Naive thymus-derived CD8-positive, alpha-beta T cell (primary cell): ENCODE results near the gene CLASP1. TPM values are rescaled to one million over a fixed set of nuclear protein-coding genes. Genes with fewer than 3 reads are reported as not detected.

Experiments used
- ATAC-seq, 2 donors: fragments of 150-1000 bp; cut with Tn5 transposase in 1 of 2; sonication (Bioruptor Pico), chemical (Tn5 transposase) in 1 of 2; 1 replicate in 1 of 2; 2 replicates in 1 of 2; pipeline ENCODE4 v1.10.0; 2021; ENCODE audit warnings: mild to moderate bottlenecking in 2 of 2, moderate library complexity in 2 of 2
- POLR2A ChIA-PET: fragments of 350-600 bp; sonication (Branson Sonifier 250); formaldehyde crosslinking; loops from one replicate; lab custom pipeline; 2021; ENCODE audit warnings: antibody characterized with exemption; lab: Charles Lee
- DNase-seq, 10 donors: peaks; one replicate each; pipeline versions ENCODE4 v3.0.0 to v3.0.0-alpha.2; 2020 to 2022
- H3K27ac Mint-ChIP-seq, 10 donors: one replicate each; pipeline ENCODE4 v1.8.0; 2020 to 2022; ENCODE audit warnings: mild to moderate bottlenecking in 10 of 10, mixed read lengths in 10 of 10, moderate library complexity in 4 of 10, inconsistent platforms in 1 of 10
- H3K27me3 Mint-ChIP-seq, 5 donors: one replicate each; pipeline ENCODE4 v1.8.0; 2021 to 2022; ENCODE audit warnings: mixed read lengths in 5 of 5
- H3K36me3 Mint-ChIP-seq, 3 donors: one replicate each; pipeline ENCODE4 v1.8.0; 2020 to 2022; ENCODE audit warnings: mixed read lengths in 3 of 3, mild to moderate bottlenecking in 2 of 3, inconsistent platforms in 1 of 3
- H3K4me1 Mint-ChIP-seq, 4 donors: one replicate each; pipeline ENCODE4 v1.8.0; 2021 to 2022; ENCODE audit warnings: mixed read lengths in 4 of 4
- H3K4me3 Mint-ChIP-seq, 10 donors: one replicate each; pipeline ENCODE4 v1.8.0; 2020 to 2022; ENCODE audit warnings: mild to moderate bottlenecking in 10 of 10, mixed read lengths in 10 of 10, moderate library complexity in 6 of 10, inconsistent platforms in 1 of 10
- H3K9me3 Mint-ChIP-seq, 9 donors: one replicate each; pipeline ENCODE4 v1.8.0; 2020 to 2022; ENCODE audit warnings: mixed read lengths in 9 of 9, mild to moderate bottlenecking in 3 of 9, inconsistent platforms in 1 of 9, moderate library complexity in 1 of 9
- polyA plus RNA-seq, 3 donors: library from polyadenylated mRNA; unstranded; fragments of 300-500 nt; fragmentation: Illumina TruSeq; gene quantifications; one replicate each; pipeline ENCODE4 v1.2.3, GENCODE V29; 2021
- total RNA-seq, 8 experiments: library from RNA in 2 of 8; stranded (reverse) in 2 of 8; gene quantifications; one replicate each; pipeline ENCODE4 v1.2.3 and lab custom pipeline; 2021 to 2026

Gene CLASP1
- total and polyA plus RNA-seq, 5 experiments from 2014 or later: 10.8 to 73.5 (median 15.2) TPM

- ATAC-seq: no peak
- Mint-ChIP-seq H3K36me3 (peaks cover 0 to 31% (median 3%) of the 10 kb centered on the region in 3 donors), H3K4me3 (no peak overlapping the region), H3K9me3 (no peaks in the 10 kb centered on the region), H3K4me1 (peaks cover 16 to 41% (median 28%) of the 10 kb centered on the region in 4 donors), H3K27ac (peak overlapping the region in 2 of 10 donors; percentile 30 to 32), H3K27me3 (no peaks in the 10 kb centered on the region)
- no peak for DNase-seq
- POLR2A ChIA-PET: interaction anchor here (0.6 kb wide), 1 partner anchor 11 kb away, joined by 5 read pairs; no protein-coding TSS in a partner anchor
Observed at GRCh38 chr2:121588357-121588756, 60.9 kb downstream of the CLASP1 start.

- peak overlapping the region in 1 of 10 donors; percentile 19 for H3K27ac Mint-ChIP-seq
- DNase-seq (no peak), ATAC-seq (no peak)
- no peak overlapping the region for H3K4me3 Mint-ChIP-seq
- POLR2A ChIA-PET: no interaction called here
- peaks cover 0 to 35% (median 3%) of the 10 kb centered on the region in 3 donors for H3K36me3 Mint-ChIP-seq
- no peaks in the 10 kb centered on the region for H3K9me3 Mint-ChIP-seq
- no peaks in the 10 kb centered on the region for H3K27me3 Mint-ChIP-seq
- H3K4me1 Mint-ChIP-seq: peaks cover 22 to 44% (median 33%) of the 10 kb centered on the region in 4 donors
Observed at GRCh38 chr2:121587131-121587530, 62.1 kb downstream of the CLASP1 start.

- no peaks in the 10 kb centered on the region for H3K27me3 Mint-ChIP-seq
- peaks cover 16 to 44% (median 29%) of the 10 kb centered on the region in 4 donors for H3K4me1 Mint-ChIP-seq
- POLR2A ChIA-PET: no interaction called here
- no peaks in the 10 kb centered on the region for H3K9me3 Mint-ChIP-seq
- peaks cover 0 to 28% (median 3%) of the 10 kb centered on the region in 3 donors for H3K36me3 Mint-ChIP-seq
- no peak for ATAC-seq
- DNase-seq: no peak
- peak overlapping the region in 1 of 10 donors; percentile 37 for H3K27ac Mint-ChIP-seq
- no peak overlapping the region for H3K4me3 Mint-ChIP-seq
Observed at GRCh38 chr2:121584741-121585140, 64.5 kb downstream of the CLASP1 start.

- POLR2A ChIA-PET: no interaction called here
- H3K27ac Mint-ChIP-seq: no peak overlapping the region
- H3K4me1 Mint-ChIP-seq: peaks cover 23 to 49% (median 36%) of the 10 kb centered on the region in 4 donors
- H3K9me3 Mint-ChIP-seq: no peaks in the 10 kb centered on the region
- H3K36me3 Mint-ChIP-seq: peaks cover 0 to 17% (median 2%) of the 10 kb centered on the region in 3 donors
- ATAC-seq (no peak), DNase-seq (no peak)
- no peaks in the 10 kb centered on the region for H3K27me3 Mint-ChIP-seq
- no peak overlapping the region for H3K4me3 Mint-ChIP-seq
Observed at GRCh38 chr2:121583555-121583954, 65.7 kb downstream of the CLASP1 start.

GRCh38 chr2:121582272-121582671 is 67.0 kb downstream of the CLASP1 start:
- Mint-ChIP-seq H3K4me3 (no peak overlapping the region), H3K9me3 (no peaks in the 10 kb centered on the region), H3K36me3 (peaks cover 0 to 13% (median 2%) of the 10 kb centered on the region in 3 donors), H3K27ac (peak overlapping the region in 3 of 10 donors; percentile 17 to 77 (median 31)), H3K4me1 (peaks cover 24 to 54% (median 42%) of the 10 kb centered on the region in 4 donors), H3K27me3 (no peaks in the 10 kb centered on the region)
- ATAC-seq: no peak
- no peak for DNase-seq
- POLR2A ChIA-PET: no interaction called here

- POLR2A ChIA-PET: interaction anchor here (0.6 kb wide), 1 partner anchor 147 kb away, joined by 3 read pairs; no protein-coding TSS in a partner anchor
- Mint-ChIP-seq H3K36me3 (peaks cover 0 to 9% (median 0%) of the 10 kb centered on the region in 3 donors), H3K4me3 (no peak overlapping the region), H3K27ac (peak overlapping the region in 3 of 10 donors; percentile 2 to 74 (median 13)), H3K9me3 (no peaks in the 10 kb centered on the region), H3K4me1 (peaks cover 21 to 57% (median 43%) of the 10 kb centered on the region in 4 donors), H3K27me3 (no peaks in the 10 kb centered on the region)
- no peak for DNase-seq
- no peak for ATAC-seq
Observed at GRCh38 chr2:121579309-121579708, 70.0 kb downstream of the CLASP1 start.

- Mint-ChIP-seq H3K36me3 (peaks cover 0 to 10% (median 0%) of the 10 kb centered on the region in 3 donors), H3K4me1 (peaks cover 19 to 48% (median 39%) of the 10 kb centered on the region in 4 donors), H3K4me3 (no peak overlapping the region), H3K27ac (peak overlapping the region in 2 of 10 donors; percentile 6 to 24), H3K27me3 (no peaks in the 10 kb centered on the region), H3K9me3 (no peaks in the 10 kb centered on the region)
- ATAC-seq (no peak), DNase-seq (no peak)
- POLR2A ChIA-PET: no interaction called here
Observed at GRCh38 chr2:121577381-121577780, 71.9 kb downstream of the CLASP1 start.

GRCh38 chr2:121576263-121576662 is 73.0 kb downstream of the CLASP1 start:
- peaks cover 0 to 11% (median 0%) of the 10 kb centered on the region in 3 donors for H3K36me3 Mint-ChIP-seq
- peaks cover 13 to 42% (median 34%) of the 10 kb centered on the region in 4 donors for H3K4me1 Mint-ChIP-seq
- DNase-seq: no peak
- no peaks in the 10 kb centered on the region for H3K27me3 Mint-ChIP-seq
- POLR2A ChIA-PET: no interaction called here
- H3K9me3 Mint-ChIP-seq: no peaks in the 10 kb centered on the region
- H3K4me3 Mint-ChIP-seq: no peak overlapping the region
- ATAC-seq: no peak
- peak overlapping the region in 1 of 10 donors; percentile 24 for H3K27ac Mint-ChIP-seq

- POLR2A ChIA-PET: interaction anchor here (0.6 kb wide), 1 partner anchor 18 kb away, joined by 3 read pairs; no protein-coding TSS in a partner anchor
Observed at GRCh38 chr2:121575800-121576199, 73.5 kb downstream of the CLASP1 start.

GRCh38 chr2:121570667-121571055 is 78.6 kb downstream of the CLASP1 start:
- POLR2A ChIA-PET: no interaction called here
- DNase-seq (no peak), ATAC-seq (no peak)
- H3K4me1 Mint-ChIP-seq: peaks cover 17 to 49% (median 34%) of the 10 kb centered on the region in 4 donors
- no peak overlapping the region for H3K4me3 Mint-ChIP-seq
- H3K27me3 Mint-ChIP-seq: no peaks in the 10 kb centered on the region
- H3K27ac Mint-ChIP-seq: no peak overlapping the region
- H3K36me3 Mint-ChIP-seq: peaks cover 0 to 23% (median 8%) of the 10 kb centered on the region in 3 donors
- H3K9me3 Mint-ChIP-seq: no peaks in the 10 kb centered on the region

More at GRCh38 chr2:121575800-121576199, 73.5 kb downstream of the CLASP1 start:
- H3K27ac Mint-ChIP-seq: peak overlapping the region in 1 of 10 donors; percentile 24
- H3K4me3 Mint-ChIP-seq: no peak overlapping the region
- DNase-seq: no peak
- H3K36me3 Mint-ChIP-seq: peaks cover 0 to 13% (median 0%) of the 10 kb centered on the region in 3 donors
- H3K9me3 Mint-ChIP-seq: no peaks in the 10 kb centered on the region
- peaks cover 13 to 40% (median 32%) of the 10 kb centered on the region in 4 donors for H3K4me1 Mint-ChIP-seq
- H3K27me3 Mint-ChIP-seq: no peaks in the 10 kb centered on the region
- no peak for ATAC-seq

- ATAC-seq: no peak
- POLR2A ChIA-PET: no interaction called here
- Mint-ChIP-seq H3K27ac (no peak overlapping the region), H3K4me3 (no peak overlapping the region), H3K4me1 (peaks cover 18 to 52% (median 38%) of the 10 kb centered on the region in 4 donors), H3K36me3 (peaks cover 0 to 23% (median 8%) of the 10 kb centered on the region in 3 donors), H3K27me3 (no peaks in the 10 kb centered on the region), H3K9me3 (no peaks in the 10 kb centered on the region)
- DNase-seq: no peak
Observed at GRCh38 chr2:121570036-121570666, 79.1 kb downstream of the CLASP1 start.

GRCh38 chr2:121567957-121568409 is 81.3 kb downstream of the CLASP1 start:
- H3K36me3 Mint-ChIP-seq: peaks cover 6 to 22% (median 16%) of the 10 kb centered on the region in 3 donors
- no peak overlapping the region for H3K4me3 Mint-ChIP-seq
- peaks cover 0 to 4% (median 0%) of the 10 kb centered on the region in 9 donors for H3K9me3 Mint-ChIP-seq
- H3K27ac Mint-ChIP-seq: peak overlapping the region in 1 of 10 donors; percentile 23
- ATAC-seq (no peak), DNase-seq (no peak)
- no peaks in the 10 kb centered on the region for H3K27me3 Mint-ChIP-seq
- peaks cover 28 to 65% (median 52%) of the 10 kb centered on the region in 4 donors for H3K4me1 Mint-ChIP-seq
- POLR2A ChIA-PET: no interaction called here

- H3K27me3 Mint-ChIP-seq: no peaks in the 10 kb centered on the region
- no peak overlapping the region for H3K4me3 Mint-ChIP-seq
- DNase-seq: no peak
- peaks cover 0 to 4% (median 0%) of the 10 kb centered on the region in 9 donors for H3K9me3 Mint-ChIP-seq
- no peak for ATAC-seq
- peak overlapping the region in 1 of 10 donors; percentile 23 for H3K27ac Mint-ChIP-seq
- H3K4me1 Mint-ChIP-seq: peaks cover 30 to 70% (median 56%) of the 10 kb centered on the region in 4 donors
- H3K36me3 Mint-ChIP-seq: peaks cover 6 to 22% (median 16%) of the 10 kb centered on the region in 3 donors
- POLR2A ChIA-PET: interaction anchor here (0.5 kb wide), 1 partner anchor 11 kb away, joined by 6 read pairs; no protein-coding TSS in a partner anchor
Observed at GRCh38 chr2:121567452-121567851, 81.8 kb downstream of the CLASP1 start.
